Colonic mucosa (tissue), 4 donors: ENCODE results near the gene CPXM2. TPM values are rescaled to one million over a fixed set of nuclear protein-coding genes. Genes with fewer than 3 reads are reported as not detected.
A peak's percentile ranks its signal among the peaks of the same experiment; 100 is the strongest.

Experiments
- DNase-seq: peaks from one replicate; pipeline ENCODE4 v3.0.0-alpha.2; 2020
- H3K27ac ChIP-seq: fragments of 200-600 bp; one replicate; pipeline ENCODE4 v1.8.0; 2021
- H3K27me3 ChIP-seq: fragments of 200-600 bp; one replicate; pipeline ENCODE4 v1.8.0; 2021
- H3K36me3 ChIP-seq: fragments of 200-600 bp; one replicate; pipeline ENCODE4 v1.8.0; 2021
- H3K4me1 ChIP-seq: fragments of 200-600 bp; one replicate; pipeline ENCODE4 v1.8.0; 2021; ENCODE audit warnings: mild to moderate bottlenecking
- H3K4me3 ChIP-seq: fragments of 200-600 bp; one replicate; pipeline ENCODE4 v1.8.0; 2021
- H3K9ac ChIP-seq, 2 donors: one replicate each; pipeline ENCODE4 v1.7.0; 2013; ENCODE audit warnings: control low read depth in 2 of 2, low read depth in 2 of 2, low read length in 2 of 2
- H3K9me3 ChIP-seq: fragments of 200-600 bp; one replicate; pipeline ENCODE4 v1.8.0; 2021
- intact Hi-C: fragments of 100-400 bp; cut with DNase I; formaldehyde crosslinking; loops from one replicate; pipeline ENCODE4 v1.14.1; 2022
- total RNA-seq, 2 donors: library from RNA; stranded (reverse); fragmentation: NEBNext Ultra II Directional in 1 of 2; extraction: Animal tissue kit (Norgen Biotek cat#: 25700) in 1 of 2; gene quantifications; one replicate each; pipeline ENCODE4 v1.2.1, GENCODE V29; 2021
- TF ChIP-seq, protein P1 (sequence below): fragments of 200-600 bp; IDR thresholded peaks from one replicate; pipeline ENCODE4 v1.8.0; 2022; ENCODE audit warnings: antibody characterized with exemption, mild to moderate bottlenecking
- donor health status: healthy.
- donor health status: DM: no; HTN: no; CAD: no.
- donor health status: DM: no; HTN: no; CAD: no.

The CPXM2 gene
- total RNA-seq, 2 donors from 2014 or later, result 5.8 to 12.9 TPM

DNA sequence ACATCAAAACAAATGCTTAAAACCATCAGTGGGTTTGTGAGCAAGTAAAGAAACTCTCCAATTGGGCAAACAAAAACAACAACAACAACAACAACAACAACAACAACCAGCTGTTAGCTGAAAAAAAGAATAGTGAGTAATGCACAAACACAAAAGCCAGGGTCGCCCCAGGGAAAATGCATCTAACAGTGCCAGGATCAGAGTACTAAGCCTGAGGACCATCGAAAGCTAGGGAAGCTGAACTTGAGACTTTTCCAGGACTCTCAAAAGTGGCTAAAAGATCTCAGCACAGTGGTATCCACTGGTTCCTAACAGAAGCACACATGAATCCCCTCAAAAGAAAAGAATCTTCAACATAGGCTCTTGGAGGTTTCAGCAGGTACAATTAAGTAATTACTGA is 83.3 kb downstream of the CPXM2 start:
- no peak overlapping the region for H3K27ac ChIP-seq
- TF ChIP-seq, protein P1, sequence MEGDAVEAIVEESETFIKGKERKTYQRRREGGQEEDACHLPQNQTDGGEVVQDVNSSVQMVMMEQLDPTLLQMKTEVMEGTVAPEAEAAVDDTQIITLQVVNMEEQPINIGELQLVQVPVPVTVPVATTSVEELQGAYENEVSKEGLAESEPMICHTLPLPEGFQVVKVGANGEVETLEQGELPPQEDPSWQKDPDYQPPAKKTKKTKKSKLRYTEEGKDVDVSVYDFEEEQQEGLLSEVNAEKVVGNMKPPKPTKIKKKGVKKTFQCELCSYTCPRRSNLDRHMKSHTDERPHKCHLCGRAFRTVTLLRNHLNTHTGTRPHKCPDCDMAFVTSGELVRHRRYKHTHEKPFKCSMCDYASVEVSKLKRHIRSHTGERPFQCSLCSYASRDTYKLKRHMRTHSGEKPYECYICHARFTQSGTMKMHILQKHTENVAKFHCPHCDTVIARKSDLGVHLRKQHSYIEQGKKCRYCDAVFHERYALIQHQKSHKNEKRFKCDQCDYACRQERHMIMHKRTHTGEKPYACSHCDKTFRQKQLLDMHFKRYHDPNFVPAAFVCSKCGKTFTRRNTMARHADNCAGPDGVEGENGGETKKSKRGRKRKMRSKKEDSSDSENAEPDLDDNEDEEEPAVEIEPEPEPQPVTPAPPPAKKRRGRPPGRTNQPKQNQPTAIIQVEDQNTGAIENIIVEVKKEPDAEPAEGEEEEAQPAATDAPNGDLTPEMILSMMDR, result no peak

GRCh38 chr10:123807444-123808035 is 84.1 kb downstream of the CPXM2 start:
- no peaks in the 10 kb centered on the region for H3K4me1 ChIP-seq
- H3K27ac ChIP-seq, result no peak overlapping the region
- peak; percentile 17 for DNase-seq
- no peaks in the 10 kb centered on the region for H3K27me3 ChIP-seq
- H3K4me3 ChIP-seq, result no peak overlapping the region
- H3K36me3 ChIP-seq, result no peaks in the 10 kb centered on the region
- intact Hi-C loops, result no loop called here
- TF ChIP-seq, protein P1, result no peak
- H3K9me3 ChIP-seq, result no peaks in the 10 kb centered on the region
- H3K9ac ChIP-seq, result no peak overlapping the region

More for the DNA sequence above, 83.3 kb downstream of the CPXM2 start:
- H3K27me3 ChIP-seq, result no peaks in the 10 kb centered on the region
- no peak overlapping the region for H3K4me3 ChIP-seq
- intact Hi-C loops, result no loop called here
- H3K9ac ChIP-seq, result no peak overlapping the region
- H3K9me3 ChIP-seq, result no peaks in the 10 kb centered on the region
- H3K36me3 ChIP-seq, result no peaks in the 10 kb centered on the region
- no peak for DNase-seq
- no peaks in the 10 kb centered on the region for H3K4me1 ChIP-seq

- Histone ChIP-seq H3K9ac (no peak overlapping the region), H3K4me1 (no peaks in the 10 kb centered on the region), H3K36me3 (no peaks in the 10 kb centered on the region), H3K9me3 (no peaks in the 10 kb centered on the region), H3K27ac (no peak overlapping the region), H3K4me3 (no peak overlapping the region), H3K27me3 (no peaks in the 10 kb centered on the region)
- no peak for DNase-seq
- TF ChIP-seq, protein P1, result no peak
- intact Hi-C loops, result no loop called here
These were observed 86.9 kb downstream of the CPXM2 start for GRCh38 chr10:123804716-123805115.

- H3K27ac ChIP-seq, result no peak overlapping the region
- intact Hi-C loops, result no loop called here
These were observed 90.8 kb downstream of the CPXM2 start for GRCh38 chr10:123800821-123801220.

GRCh38 chr10:123800289-123800688 is 91.3 kb downstream of the CPXM2 start:
- Histone ChIP-seq H3K4me3 (no peak overlapping the region), H3K27ac (no peak overlapping the region)

More at GRCh38 chr10:123800821-123801220, 90.8 kb downstream of the CPXM2 start:
- Histone ChIP-seq H3K27me3 (no peaks in the 10 kb centered on the region), H3K4me3 (no peak overlapping the region), H3K36me3 (no peaks in the 10 kb centered on the region), H3K9me3 (no peaks in the 10 kb centered on the region), H3K4me1 (no peaks in the 10 kb centered on the region), H3K9ac (no peak overlapping the region)
- TF ChIP-seq, protein P1, result no peak
- DNase-seq, result peak; percentile 9

More at GRCh38 chr10:123800289-123800688, 91.3 kb downstream of the CPXM2 start:
- H3K27me3 ChIP-seq, result no peaks in the 10 kb centered on the region
- no peaks in the 10 kb centered on the region for H3K4me1 ChIP-seq
- intact Hi-C loops, result no loop called here
- TF ChIP-seq, protein P1, result no peak
- no peaks in the 10 kb centered on the region for H3K36me3 ChIP-seq
- no peak overlapping the region for H3K9ac ChIP-seq
- H3K9me3 ChIP-seq, result no peaks in the 10 kb centered on the region
- DNase-seq, result peak; percentile 4
